WERI-Rb-1 (cell line): ENCODE measurements around the gene SEC61G.
A peak's percentile ranks its signal among the peaks of the same experiment; 100 is the strongest.

Experiments used
- DNase-seq: peaks from one replicate; pipeline ENCODE4 v3.0.0-alpha.2; 2020
- H3K27ac ChIP-seq: fragments of 250-450 bp; sonication (Bioruptor Pico); 2 replicates; pipeline ENCODE4 v1.5.1; 2020; ENCODE audit warnings: mild to moderate bottlenecking, moderate library complexity
- H3K27me3 ChIP-seq: fragments of 250-450 bp; sonication (Bioruptor Pico); 2 replicates; pipeline ENCODE4 v1.5.1; 2021; ENCODE audit warnings: mild to moderate bottlenecking, low read depth, moderate library complexity; ENCODE audit not compliant: insufficient read depth, severe bottlenecking
- H3K36me3 ChIP-seq: fragments of 250-450 bp; sonication (Bioruptor Pico); 2 replicates; pipeline ENCODE4 v1.5.1; 2020; ENCODE audit warnings: mild to moderate bottlenecking, moderate library complexity
- H3K4me3 ChIP-seq: 2 replicates; pipeline ENCODE4 v1.5.1; 2011; ENCODE audit warnings: low read depth, mild to moderate bottlenecking, control low read depth, low read length
- H3K9me3 ChIP-seq: fragments of 250-450 bp; sonication (Bioruptor Pico); 2 replicates; pipeline ENCODE4 v1.5.1; 2021; ENCODE audit warnings: mild to moderate bottlenecking, moderate library complexity; ENCODE audit not compliant: severe bottlenecking
- TF ChIP-seq, protein P1 (sequence below): IDR thresholded peaks from 2 replicates; pipeline ENCODE4 v1.5.1; 2011; ENCODE audit warnings: low read depth, mild to moderate bottlenecking, control low read depth, inconsistent platforms, low read length

SEC61G gene

DNA sequence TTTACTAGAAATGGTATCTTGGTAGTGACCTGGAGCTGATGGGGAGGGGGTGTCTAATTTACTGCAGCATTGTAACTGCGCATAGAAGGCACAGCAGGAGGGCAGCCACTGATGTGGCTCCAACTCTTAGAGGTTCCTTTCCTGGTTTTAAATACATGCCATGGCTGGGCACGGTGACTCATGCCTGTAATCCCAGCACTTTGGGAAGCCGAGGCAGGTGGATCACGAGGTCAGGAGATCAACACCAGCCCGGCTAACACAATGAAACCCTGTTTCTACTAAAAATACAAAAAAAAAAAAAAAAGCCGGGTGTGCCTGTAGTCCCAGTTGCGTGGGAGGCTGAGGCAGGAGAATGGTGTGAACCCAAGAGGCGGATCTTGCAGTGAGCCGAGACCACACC is 19.2 kb upstream of the SEC61G start:
- Histone ChIP-seq H3K27ac (no peak overlapping the region), H3K4me3 (no peak overlapping the region), H3K9me3 (no peaks in the 10 kb centered on the region), H3K36me3 (no peaks in the 10 kb centered on the region), H3K27me3 (no peaks in the 10 kb centered on the region)
- TF ChIP-seq, protein P1, sequence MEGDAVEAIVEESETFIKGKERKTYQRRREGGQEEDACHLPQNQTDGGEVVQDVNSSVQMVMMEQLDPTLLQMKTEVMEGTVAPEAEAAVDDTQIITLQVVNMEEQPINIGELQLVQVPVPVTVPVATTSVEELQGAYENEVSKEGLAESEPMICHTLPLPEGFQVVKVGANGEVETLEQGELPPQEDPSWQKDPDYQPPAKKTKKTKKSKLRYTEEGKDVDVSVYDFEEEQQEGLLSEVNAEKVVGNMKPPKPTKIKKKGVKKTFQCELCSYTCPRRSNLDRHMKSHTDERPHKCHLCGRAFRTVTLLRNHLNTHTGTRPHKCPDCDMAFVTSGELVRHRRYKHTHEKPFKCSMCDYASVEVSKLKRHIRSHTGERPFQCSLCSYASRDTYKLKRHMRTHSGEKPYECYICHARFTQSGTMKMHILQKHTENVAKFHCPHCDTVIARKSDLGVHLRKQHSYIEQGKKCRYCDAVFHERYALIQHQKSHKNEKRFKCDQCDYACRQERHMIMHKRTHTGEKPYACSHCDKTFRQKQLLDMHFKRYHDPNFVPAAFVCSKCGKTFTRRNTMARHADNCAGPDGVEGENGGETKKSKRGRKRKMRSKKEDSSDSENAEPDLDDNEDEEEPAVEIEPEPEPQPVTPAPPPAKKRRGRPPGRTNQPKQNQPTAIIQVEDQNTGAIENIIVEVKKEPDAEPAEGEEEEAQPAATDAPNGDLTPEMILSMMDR, result no peak
- DNase-seq, result no peak

DNA sequence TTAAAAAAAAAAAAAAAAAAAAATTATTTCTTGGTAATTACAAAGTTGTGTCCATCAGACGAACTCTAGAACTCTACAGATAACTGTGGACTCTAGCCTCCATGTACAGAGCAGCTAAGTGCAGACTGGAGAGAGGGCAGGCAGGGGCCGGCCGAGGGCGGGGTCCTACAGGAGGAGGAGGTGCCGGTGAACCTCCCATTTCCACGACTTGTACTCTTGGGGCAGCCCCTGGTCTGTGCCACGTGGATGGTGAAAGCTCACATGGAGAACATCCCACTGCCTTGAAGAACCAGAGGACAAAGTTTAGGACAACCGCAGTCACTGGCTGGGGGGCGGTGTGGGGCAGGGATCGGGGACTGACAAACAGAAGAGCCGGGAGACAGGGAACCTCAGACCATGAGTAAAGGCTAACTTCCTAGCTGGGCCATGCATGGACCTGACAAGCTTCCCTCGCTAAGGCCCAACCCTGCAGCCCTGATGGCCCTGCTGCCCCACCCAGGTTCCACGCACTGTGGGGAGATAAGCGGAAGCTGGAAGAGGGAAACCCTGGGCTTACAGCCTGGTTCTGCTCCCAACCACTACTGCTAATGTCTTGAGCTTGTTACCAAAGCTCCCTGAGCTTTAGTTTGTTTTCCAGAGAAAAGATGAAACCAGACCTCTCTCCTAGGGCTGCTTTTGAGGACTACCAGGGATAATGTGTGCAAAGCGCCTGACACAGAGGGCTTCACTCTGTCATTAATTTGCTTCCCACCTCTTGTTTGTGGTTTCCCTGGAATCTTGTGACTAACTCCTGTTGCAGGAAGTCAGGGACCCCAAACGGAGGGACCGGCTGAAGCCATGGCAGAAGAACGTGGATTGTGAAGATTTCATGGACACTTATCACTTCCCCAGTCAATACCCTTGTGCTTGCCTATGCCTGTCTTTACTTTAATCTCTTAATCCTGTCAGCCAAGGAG is 16.1 kb upstream of the SEC61G start:
- Histone ChIP-seq H3K27me3 (no peaks in the 10 kb centered on the region), H3K27ac (no peak overlapping the region), H3K4me3 (no peak overlapping the region), H3K9me3 (no peaks in the 10 kb centered on the region), H3K36me3 (no peaks in the 10 kb centered on the region)
- no peak for DNase-seq
- TF ChIP-seq, protein P1, result no peak

DNA sequence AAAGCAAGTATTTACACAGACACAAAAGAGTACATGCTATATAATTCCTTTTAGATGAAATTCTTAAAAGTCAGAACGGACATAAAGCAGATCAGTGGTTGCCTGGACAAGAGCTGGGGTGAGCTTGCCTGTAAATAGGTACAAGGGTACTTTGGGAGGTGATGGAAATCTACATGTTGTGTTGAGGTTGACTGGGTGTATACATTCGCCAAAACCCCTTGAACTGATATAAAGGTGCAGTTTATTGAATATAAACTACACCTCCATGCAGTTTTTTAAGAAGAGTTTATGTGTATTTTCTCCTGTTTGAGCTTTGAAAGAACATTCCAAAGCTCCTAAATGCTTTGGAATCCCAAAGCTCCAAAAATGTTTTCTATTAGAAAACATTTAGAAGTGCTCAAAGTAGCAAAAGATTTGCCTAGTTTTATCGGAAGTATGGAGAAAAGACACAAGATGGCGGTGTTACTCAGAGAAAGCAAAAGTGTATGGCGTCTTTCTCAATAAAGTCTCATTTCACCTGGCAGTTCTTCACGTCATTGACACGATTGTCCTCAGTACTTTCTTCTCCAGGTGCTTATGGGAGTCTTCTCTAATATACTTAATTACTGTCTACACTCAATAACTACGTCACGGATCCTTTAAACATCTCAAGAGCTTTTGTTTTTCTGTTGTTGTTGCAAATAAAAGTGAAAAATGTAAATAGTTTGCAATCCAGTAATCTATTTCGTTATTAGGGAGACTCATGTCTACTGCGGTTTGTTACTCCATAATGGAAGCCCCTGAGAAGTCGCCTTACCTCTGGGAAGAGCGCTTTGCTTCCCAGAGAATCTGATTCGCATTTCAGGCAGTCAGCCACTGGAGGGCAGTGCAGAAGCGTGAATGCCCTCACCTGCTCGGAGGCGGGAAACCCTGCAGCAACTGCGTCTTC is 14.7 kb upstream of the SEC61G start:
- Histone ChIP-seq H3K36me3 (no peaks in the 10 kb centered on the region), H3K27ac (no peak overlapping the region; the same call in 1 of the 2 replicates), H3K4me3 (peak overlapping the region; percentile 46), H3K27me3 (no peaks in the 10 kb centered on the region), H3K9me3 (no peaks in the 10 kb centered on the region)
- peak; percentile 88 for DNase-seq
- TF ChIP-seq, protein P1, result peak; percentile 83

GRCh38 chr7:54769203-54769602 is 10.2 kb upstream of the SEC61G start:
- Histone ChIP-seq H3K4me3 (no peak overlapping the region), H3K27ac (no peak overlapping the region), H3K27me3 (no peaks in the 10 kb centered on the region), H3K36me3 (no peaks in the 10 kb centered on the region), H3K9me3 (no peaks in the 10 kb centered on the region)
- TF ChIP-seq, protein P1, result no peak
- no peak for DNase-seq

DNA sequence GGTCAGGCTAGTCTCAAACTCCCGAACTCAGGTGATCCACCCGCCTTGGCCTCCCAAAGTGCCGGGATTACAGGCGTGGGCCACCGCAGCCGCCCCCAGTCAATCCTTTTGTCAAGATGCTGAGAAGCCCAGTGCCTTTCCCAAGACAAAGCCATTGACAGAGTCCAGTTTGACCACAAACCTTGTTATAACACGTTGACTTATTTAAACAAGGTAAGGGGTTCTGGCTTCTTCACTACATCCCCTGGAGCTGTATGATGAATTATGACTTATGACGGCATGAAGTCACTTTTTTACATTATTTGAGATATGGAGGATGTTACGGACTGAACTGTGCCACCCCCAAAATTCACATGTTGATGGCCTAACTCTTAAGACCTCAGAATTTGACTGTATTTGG is 5.8 kb upstream of the SEC61G start:
- no peaks in the 10 kb centered on the region for H3K36me3 ChIP-seq
- no peaks in the 10 kb centered on the region for H3K9me3 ChIP-seq
- H3K27me3 ChIP-seq, result no peaks in the 10 kb centered on the region
- TF ChIP-seq, protein P1, result no peak
- no peak overlapping the region for H3K4me3 ChIP-seq
- DNase-seq, result no peak
- H3K27ac ChIP-seq, result no peak overlapping the region
